SK-N-SH (cell line): ENCODE results near the gene PPP1R3G.

Experiments used
- CHD2 ChIP-seq: fragments of 150-350 bp; IDR thresholded peaks from 2 replicates; pipeline ENCODE4 v1.6.1; 2018; ENCODE audit warnings: low read length; ENCODE audit not compliant: partially characterized antibody
- CTCF ChIP-seq: fragments of 200-600 bp; sonication (generic); IDR thresholded peaks from 2 replicates; pipeline ENCODE4 v1.6.1; 2017; ENCODE audit warnings: antibody characterized with exemption, mild to moderate bottlenecking, moderate library complexity
- EP300 ChIP-seq, 2 experiments: IDR thresholded peaks; 2 replicates each; pipeline versions ENCODE4 v1.4.0 to v1.6.1; 2012; ENCODE audit warnings: borderline replicate concordance in 1 of 2, low read depth in 1 of 2, low read length in 1 of 2
- FOXM1 ChIP-seq: IDR thresholded peaks from 2 replicates; pipeline ENCODE4 v1.4.0; 2012; ENCODE audit warnings: low read depth, mild to moderate bottlenecking
- JUND ChIP-seq: IDR thresholded peaks from 2 replicates; pipeline ENCODE4 v1.4.0; 2012
- MXI1 ChIP-seq: IDR thresholded peaks from 2 replicates; pipeline ENCODE4 v1.6.1; 2012; ENCODE audit warnings: mild to moderate bottlenecking, low read depth, low read length, improper control_type of control experiment
- NFIC ChIP-seq: IDR thresholded peaks from 2 replicates; pipeline ENCODE4 v1.4.0; 2012; ENCODE audit warnings: borderline replicate concordance
- POLR2AphosphoS5 ChIP-seq: IDR thresholded peaks from 2 replicates; pipeline ENCODE4 v1.6.1; 2012; ENCODE audit warnings: low read depth, low read length
- RAD21 ChIP-seq: IDR thresholded peaks from 2 replicates; pipeline ENCODE4 v1.6.1; 2012; ENCODE audit warnings: mild to moderate bottlenecking, low read length
- RCOR1 ChIP-seq: fragments of 150-350 bp; IDR thresholded peaks from 2 replicates; pipeline ENCODE4 v1.6.1; 2017; ENCODE audit warnings: antibody characterized with exemption, low read length
- RXRA ChIP-seq: IDR thresholded peaks from 2 replicates; pipeline ENCODE4 v1.4.0; 2012; ENCODE audit warnings: low read depth, mild to moderate bottlenecking, borderline replicate concordance
- SIN3A ChIP-seq: IDR thresholded peaks from 2 replicates; pipeline ENCODE4 v1.6.1; 2012; ENCODE audit warnings: low read depth, mild to moderate bottlenecking, low read length, moderate library complexity, borderline replicate concordance
- USF2 ChIP-seq: fragments of 150-350 bp; IDR thresholded peaks from 2 replicates; pipeline ENCODE4 v1.6.1; 2017; ENCODE audit warnings: antibody characterized with exemption, low read length, low read depth, borderline replicate concordance
- YY1 ChIP-seq: IDR thresholded peaks from 2 replicates; pipeline ENCODE4 v1.4.0; 2012; ENCODE audit warnings: low read depth, mild to moderate bottlenecking

GRCh38 chr6:5058254-5058653, 26.9 kb upstream of the PPP1R3G start:
- TF ChIP-seq FOXM1 = no peak
- TF ChIP-seq MXI1 = no peak
- TF ChIP-seq POLR2AphosphoS5 = no peak
- no peak for TF ChIP-seq CHD2
- TF ChIP-seq CTCF = no peak
- no peak for TF ChIP-seq JUND
- no peak for TF ChIP-seq RCOR1
- no peak for TF ChIP-seq USF2
- TF ChIP-seq RAD21 = no peak
- TF ChIP-seq YY1 = no peak
- no peak for TF ChIP-seq EP300 (IDR thresholded peaks at IDR 0.05; ENCODE audit: borderline replicate concordance in 1 of 2, low read depth in 1 of 2, low read length in 1 of 2)
- no peak for TF ChIP-seq SIN3A
- TF ChIP-seq NFIC = no peak
- no peak for TF ChIP-seq RXRA
